ENCODE results near the gene PPARGC1A. TPM values are rescaled to one million over a fixed set of nuclear protein-coding genes. Genes with fewer than 3 reads are reported as not detected.

The PPARGC1A gene
- total and polyA plus RNA-seq, 2 donors (not counting 3 experiments of a cell fraction or from before 2014, with no cell fraction given), result not detected

DNA sequence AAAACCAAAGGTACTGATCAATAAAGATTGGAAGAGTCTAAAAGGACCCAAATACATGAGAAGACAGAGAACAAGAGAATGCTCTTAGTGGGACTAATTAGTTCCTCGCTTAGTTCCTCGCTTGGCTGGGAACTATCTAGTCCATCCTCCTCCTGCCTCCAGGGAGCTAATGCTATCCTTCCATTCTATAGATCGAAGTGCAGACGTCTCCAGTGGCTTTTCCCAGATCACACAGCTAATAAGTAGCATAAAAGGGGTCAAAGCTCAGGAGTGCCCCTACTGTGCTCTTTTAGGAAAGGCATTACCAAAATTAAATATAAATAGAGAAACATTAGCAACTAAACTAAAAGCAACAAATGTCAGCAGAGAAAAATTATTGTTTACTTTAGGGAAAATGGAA is 42.3 kb upstream of the PPARGC1A start:
- TF ChIP-seq MYC (IDR thresholded peaks at IDR 0.05; ENCODE audit: low read depth, low read length) (no peak), GATA2 (IDR thresholded peaks at IDR 0.05; ENCODE audit: insufficient read depth, insufficient read length, low read depth, low read length) (no peak), FOS (IDR thresholded peaks at IDR 0.05; ENCODE audit: borderline replicate concordance, insufficient read depth, low read length) (no peak), EZH2 (IDR thresholded peaks at IDR 0.05; ENCODE audit: borderline replicate concordance, low read depth, low read length, severe bottlenecking) (no peak), POLR2AphosphoS5 (IDR thresholded peaks at IDR 0.05; ENCODE audit: insufficient read depth, low read depth, low read length) (no peak), JUN (IDR thresholded peaks at IDR 0.05; ENCODE audit: borderline replicate concordance, insufficient read depth, insufficient read length, low read depth) (no peak), POLR2A (IDR thresholded peaks at IDR 0.05; ENCODE audit: low read depth, low read length) (no peak)
- TF ChIP-seq, protein P1, sequence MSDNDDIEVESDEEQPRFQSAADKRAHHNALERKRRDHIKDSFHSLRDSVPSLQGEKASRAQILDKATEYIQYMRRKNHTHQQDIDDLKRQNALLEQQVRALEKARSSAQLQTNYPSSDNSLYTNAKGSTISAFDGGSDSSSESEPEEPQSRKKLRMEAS (IDR thresholded peaks at IDR 0.05; ENCODE audit: insufficient read depth, insufficient read length), result no peak
- TF ChIP-seq, protein P2, sequence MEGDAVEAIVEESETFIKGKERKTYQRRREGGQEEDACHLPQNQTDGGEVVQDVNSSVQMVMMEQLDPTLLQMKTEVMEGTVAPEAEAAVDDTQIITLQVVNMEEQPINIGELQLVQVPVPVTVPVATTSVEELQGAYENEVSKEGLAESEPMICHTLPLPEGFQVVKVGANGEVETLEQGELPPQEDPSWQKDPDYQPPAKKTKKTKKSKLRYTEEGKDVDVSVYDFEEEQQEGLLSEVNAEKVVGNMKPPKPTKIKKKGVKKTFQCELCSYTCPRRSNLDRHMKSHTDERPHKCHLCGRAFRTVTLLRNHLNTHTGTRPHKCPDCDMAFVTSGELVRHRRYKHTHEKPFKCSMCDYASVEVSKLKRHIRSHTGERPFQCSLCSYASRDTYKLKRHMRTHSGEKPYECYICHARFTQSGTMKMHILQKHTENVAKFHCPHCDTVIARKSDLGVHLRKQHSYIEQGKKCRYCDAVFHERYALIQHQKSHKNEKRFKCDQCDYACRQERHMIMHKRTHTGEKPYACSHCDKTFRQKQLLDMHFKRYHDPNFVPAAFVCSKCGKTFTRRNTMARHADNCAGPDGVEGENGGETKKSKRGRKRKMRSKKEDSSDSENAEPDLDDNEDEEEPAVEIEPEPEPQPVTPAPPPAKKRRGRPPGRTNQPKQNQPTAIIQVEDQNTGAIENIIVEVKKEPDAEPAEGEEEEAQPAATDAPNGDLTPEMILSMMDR (IDR thresholded peaks at IDR 0.05; ENCODE audit: extremely low read depth in 1 of 2, insufficient read depth in 1 of 2, low read depth in 1 of 2, low read length in 2 of 2), result no peak
- no peak for DNase-seq (ENCODE audit: low read depth, low spot score)
- Histone ChIP-seq H3K9me3 (replicated peaks; ENCODE audit: control insufficient read depth, insufficient read depth, low read length) (no peaks in the 10 kb centered on the region), H3K4me3 (replicated peaks in 1 of 3; ENCODE audit: insufficient read depth in 1 of 3, low read depth in 1 of 3, low read length in 3 of 3) (no peak overlapping the region), H3K27ac (ENCODE audit: insufficient read depth, low read depth, low read length) (no peak overlapping the region), H3K4me1 (ENCODE audit: control insufficient read depth, extremely low read depth, insufficient read depth, low read length) (no peaks in the 10 kb centered on the region), H3K36me3 (ENCODE audit: control insufficient read depth in 2 of 2, extremely low read depth in 1 of 2, insufficient read depth in 2 of 2, low read length in 2 of 2) (no peaks in the 10 kb centered on the region), H2AFZ (ENCODE audit: low read depth, low read length) (no peak overlapping the region), H3K27me3 (ENCODE audit: control insufficient read depth in 2 of 2, insufficient read depth in 2 of 2, low read length in 2 of 2) (no peaks in the 10 kb centered on the region), H3K9me1 (replicated peaks; ENCODE audit: control insufficient read depth, extremely low read depth, insufficient read depth, low read length) (no peaks in the 10 kb centered on the region), H3K4me2 (ENCODE audit: insufficient read depth, low read length) (no peak overlapping the region), H4K20me1 (replicated peaks; ENCODE audit: control insufficient read depth, extremely low read depth, insufficient read depth, low read length) (no peaks in the 10 kb centered on the region), H3K9ac (replicated peaks; ENCODE audit: extremely low read depth, insufficient read depth, low read length) (no peak overlapping the region), H3K79me2 (ENCODE audit: control insufficient read depth, insufficient read depth, low read length) (no peaks in the 10 kb centered on the region)
- dilution Hi-C loops (cut with MboI; ENCODE audit: extremely low pct_ligation_motif_present, low sequenced_read_pairs), result no loop called here
- FAIRE-seq, result no peak
- intact Hi-C loops (cut with micrococcal nuclease), result no loop called here
- no TSS peak for BruUV-seq (replicated peaks)
- CTCF ChIA-PET, result no interaction called here
- POLR2A ChIA-PET, result no interaction called here
